Measurements from ENCODE around the gene CDH23.

CDH23 gene

DNA sequence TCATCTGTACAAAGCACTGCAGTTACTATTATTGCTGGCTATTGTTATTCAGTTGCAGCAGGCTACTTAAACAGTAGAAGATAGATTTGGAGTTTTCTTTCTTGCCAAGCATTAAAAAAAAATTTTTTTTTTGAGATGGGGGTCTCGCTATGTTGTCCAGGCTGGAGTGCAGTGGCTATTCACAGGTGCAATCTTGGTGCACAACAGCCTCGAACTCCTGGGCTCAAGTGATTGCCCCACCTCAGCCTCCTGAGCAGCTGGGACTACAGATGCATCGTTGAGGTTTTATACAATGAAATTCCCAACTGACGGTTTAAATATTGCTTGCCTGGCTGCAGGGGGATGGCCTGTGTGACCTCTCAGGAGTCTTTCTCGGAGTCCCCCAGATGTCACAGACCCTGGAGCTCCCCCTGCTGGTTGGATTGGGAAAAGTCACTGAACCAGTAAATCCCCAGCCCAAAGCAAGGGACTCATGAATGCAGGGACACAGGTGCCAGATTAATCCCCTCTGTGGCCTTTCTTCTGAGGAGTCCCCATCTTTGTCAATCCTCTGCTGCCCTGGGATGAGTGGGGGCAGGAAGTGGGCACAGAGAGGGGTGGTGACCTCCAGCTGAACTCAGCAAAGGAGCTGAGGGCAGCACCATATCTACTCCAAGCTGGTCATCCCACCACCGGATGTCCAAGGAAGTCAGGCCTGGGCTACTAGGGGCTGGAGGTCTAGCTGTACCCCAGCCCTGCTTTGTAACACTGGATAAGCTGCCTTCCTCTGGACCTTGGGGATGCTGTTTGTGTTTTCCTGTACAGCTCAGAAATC is 173.3 kb downstream of the CDH23 start:
- DNase-seq: peak; percentile 47

DNA sequence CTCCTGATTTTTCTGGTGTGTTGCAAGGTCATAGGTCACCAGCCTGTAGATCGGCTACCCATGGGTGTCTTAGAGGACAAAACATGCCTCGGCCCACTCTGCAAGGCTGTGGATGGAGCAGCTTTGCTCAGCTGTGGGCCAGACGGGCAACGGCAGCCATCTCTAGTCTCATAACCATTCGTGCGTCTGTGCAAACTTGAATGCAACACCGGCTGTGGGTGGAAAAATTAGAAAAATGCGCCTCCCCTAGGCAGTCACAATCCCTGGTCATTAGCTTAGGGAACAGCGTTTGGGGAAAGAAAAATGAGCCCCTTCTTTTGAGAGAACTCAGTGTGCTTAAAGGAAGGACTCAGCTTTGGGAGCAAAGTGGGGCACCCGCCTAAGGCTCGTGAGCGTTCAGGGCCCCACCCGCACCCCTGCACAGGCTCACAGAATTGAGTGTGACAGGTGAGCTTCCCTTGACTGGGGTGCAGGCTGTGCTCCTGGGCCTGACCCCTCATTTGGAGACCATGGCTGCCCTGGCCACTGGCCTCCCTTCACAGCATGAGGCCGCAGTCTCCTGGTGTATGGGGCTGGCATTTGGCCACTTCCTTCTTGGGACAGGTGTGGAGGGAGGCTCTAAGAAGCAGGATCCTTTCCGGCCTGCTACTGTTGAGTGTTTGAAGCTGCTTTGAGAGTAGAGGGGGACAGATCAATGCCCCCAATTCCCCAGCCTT is 174.9 kb downstream of the CDH23 start:
- no peak for DNase-seq

DNA sequence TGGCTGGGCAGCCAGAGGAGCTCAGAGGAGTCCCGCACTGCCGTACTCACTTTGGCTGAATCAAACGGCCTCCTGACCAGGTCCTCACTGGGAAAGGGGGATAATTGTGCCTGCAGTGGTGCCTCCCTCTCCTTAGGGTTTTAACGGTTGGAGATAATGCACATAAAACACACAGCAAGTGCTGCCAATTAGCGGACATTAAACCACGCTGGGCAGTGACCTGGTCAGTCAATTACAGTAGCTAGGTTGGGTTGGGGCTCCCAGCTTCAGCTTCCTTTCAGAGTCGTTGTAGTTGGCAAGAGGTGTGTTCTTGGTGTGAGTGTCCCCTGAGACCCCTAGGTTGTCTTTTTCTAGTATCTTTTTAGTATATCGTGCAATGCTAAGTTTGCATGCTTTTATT is 176.2 kb downstream of the CDH23 start:
- peak; percentile 47 for DNase-seq

DNA sequence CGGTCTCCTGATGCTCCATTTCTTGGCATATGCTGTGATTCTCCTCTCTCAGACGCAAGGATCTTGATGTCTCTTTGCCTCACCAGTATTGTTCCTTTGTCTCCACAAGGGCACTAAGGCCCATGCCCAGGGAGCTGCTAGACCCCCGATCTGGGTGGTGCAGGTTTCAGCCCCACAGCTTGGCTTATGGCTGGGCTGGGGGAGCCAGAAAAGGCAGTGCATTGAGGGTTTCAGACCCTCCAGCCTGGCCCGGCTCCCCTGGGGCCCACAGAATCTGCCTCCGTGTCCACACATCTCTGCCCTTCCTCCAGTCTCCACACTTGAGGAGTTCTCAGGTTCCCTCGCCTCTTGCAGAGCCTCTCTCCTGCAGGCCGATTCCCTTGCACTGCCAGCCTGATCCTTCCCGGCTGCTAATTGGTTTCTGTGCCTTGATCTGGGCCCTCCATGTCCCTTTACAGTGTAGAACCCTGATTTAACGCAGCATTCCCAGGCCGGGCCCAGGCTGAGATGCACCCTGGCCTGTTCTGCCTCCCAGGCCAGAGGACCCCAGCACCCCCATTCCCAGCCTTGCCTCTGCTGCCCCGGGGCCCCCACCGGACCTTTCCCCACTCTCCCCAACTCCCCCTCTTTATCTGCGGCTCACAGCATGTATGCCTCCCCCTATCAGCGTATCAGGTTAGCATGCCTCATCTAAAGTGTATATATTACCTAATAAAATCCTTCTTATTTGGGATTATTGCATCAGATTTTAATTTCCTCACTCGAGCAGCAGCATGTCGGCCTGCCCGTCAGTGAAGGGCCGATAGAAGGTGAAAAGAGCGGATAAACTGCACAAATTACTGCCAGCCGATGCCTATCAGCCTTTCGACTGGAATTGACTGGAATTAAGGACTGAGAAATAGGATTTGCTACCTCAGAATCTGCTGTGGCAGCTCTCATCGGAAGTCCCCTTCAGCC is 177.1 kb downstream of the CDH23 start:
- DNase-seq: no peak

DNA sequence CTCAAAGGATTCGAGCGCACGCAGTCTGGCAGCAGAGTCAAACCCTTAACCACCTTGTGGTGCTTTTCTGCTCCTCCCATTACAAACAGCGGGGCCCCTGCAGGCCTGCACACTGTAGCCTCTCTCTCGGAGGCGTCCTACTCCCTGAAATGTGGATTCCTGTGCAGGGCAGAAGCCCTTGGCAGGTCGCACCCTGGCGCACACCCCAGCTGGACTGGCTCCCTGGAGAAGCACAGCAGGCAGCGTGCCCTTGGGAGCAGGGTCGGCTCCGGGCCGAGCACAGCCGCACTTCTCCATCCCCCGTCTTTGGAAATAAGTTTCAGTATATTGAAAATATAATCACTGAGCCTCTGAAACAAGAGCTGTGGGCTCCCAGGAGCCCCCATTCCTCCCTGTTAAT is 178.7 kb downstream of the CDH23 start:
- no peak for DNase-seq

DNA sequence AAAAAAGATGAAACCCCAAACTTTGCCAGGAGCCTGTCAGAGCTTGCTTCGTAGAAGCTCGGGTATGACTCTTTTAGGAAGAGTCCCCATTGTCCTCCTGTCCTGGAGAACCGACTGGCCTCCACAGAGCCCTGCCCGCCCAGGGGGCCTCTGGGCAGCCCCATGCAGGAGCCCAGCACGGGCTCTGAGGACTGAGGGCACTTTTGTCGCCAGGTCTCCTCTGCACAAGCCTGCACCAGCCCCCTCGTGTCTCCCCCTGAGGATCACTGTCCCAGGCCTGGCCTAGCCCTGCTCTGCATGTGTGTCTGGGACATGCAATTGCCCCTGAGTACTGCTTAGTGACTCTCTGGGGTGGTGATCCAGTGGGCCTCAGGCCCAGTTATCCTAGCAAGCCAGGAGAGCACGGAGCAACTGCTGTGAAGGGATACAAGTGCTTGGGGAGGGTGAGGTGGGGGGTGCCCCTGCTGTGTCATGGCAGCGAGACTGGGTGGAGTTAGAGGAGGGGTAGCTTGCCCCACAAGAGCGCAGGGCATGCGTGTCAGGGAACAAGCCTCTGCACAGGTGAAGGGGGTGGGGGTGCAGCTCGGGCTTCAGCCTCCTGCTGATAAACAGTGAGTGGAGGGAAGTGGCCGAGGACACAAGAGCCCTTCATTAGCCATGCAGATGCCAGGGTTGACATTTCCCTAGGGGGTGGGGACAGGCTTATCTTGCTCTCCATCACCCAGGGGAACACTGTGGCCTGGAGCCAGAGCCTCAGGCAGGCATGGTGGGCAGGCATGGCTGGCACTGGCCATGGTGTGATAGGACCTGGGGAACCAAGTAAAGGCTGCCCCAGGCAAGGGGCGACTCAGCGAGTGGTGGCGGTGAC is 179.4 kb downstream of the CDH23 start:
- peak; percentile 52 for DNase-seq

DNA sequence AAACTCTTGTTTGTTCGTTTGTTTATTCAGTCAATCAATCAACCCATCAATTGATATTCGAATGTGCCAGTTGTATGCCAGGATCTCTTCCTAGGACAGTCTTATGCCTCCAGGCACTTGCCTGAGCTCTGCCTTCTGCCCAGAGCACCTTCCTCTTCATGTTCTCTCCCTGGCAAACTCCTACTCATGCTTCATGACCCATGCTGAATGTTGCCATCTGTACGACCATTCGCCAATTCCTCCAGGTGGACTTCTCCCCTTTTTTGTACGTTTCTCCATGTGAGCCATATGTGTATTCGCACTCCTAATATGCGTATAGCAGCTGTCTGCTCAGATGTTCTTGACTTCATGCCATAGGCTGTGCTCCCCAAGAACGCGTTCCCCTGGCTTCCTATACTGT is 180.1 kb downstream of the CDH23 start:
- DNase-seq: no peak

DNA sequence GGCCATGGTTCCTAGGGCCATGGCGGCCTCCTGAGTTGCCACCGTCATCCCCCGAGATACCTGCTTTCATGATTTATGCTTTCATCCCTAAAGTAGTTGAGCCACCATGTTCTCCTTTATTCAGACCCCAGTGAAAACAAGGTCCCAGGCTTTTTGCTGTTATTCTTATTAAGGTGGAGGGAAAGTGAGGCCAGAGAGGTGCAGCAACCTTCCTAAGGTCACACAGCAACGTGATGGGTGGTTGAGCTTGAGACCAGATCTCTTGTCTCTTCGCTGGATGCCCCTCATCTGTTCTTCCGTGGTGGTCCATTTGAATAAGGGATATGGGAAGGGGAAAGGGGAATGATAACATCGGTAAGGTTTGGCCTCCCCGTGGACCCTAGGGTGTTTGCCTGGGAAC is 180.6 kb downstream of the CDH23 start:
- no peak for DNase-seq

DNA sequence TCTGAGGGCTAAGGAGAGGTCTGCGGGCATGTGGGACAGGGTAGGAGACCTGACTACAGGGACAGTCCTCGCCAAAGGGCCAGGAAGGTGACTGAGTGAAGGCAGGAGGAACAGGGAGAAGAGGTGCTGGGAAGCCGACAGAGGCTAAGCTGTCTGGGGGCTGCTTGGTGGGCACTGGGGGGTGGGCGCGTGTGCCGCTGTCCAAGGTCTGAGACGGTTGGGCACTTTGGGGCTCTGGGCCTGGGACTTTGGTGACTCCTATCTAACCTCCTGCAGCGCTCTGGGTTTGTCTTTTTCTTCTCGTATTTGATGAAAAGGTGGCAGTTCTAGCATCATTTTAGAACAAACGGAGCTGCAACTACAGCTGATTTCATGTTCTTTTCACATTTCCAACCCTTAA is 181.3 kb downstream of the CDH23 start:
- DNase-seq: no peak

DNA sequence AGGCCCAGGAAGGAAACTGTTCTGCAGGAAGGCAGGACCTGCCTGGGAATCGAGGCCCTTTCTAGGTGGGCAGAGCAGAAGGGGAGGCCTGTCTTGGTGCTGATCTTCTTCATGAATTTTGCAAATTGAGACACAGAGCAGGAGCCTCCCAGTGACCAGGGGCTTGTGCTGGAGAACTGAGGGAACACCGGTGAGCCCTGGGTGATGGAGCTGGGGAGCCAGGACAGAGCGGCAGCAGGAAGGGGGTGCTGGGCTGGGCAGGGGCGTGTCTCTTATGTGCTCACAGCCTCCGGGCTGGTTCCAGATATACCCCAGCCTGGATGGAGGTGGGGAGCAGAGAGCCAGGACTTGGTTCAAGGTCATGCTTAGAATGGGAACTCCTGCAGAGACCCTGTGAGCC is 182.9 kb downstream of the CDH23 start:
- DNase-seq: no peak

DNA sequence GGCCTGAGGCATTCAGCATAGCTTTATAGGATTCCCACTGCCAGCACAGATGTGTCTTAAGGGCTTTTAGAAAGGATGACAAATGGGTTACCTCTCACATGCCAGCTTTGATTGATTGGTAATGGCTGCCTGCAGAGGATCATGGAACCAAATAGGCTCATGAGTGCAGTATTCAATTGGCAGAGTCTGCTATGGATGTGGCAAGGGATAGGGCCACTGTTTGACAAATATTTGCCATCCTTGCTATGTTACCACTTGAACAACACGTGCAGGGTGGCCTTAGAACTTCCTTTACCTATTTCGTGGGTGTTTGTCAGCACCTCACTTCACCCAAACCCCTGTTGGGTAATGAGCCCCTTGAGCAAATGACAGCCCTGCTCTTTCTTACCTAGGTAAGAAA is 183.7 kb downstream of the CDH23 start:
- DNase-seq: no peak

DNA sequence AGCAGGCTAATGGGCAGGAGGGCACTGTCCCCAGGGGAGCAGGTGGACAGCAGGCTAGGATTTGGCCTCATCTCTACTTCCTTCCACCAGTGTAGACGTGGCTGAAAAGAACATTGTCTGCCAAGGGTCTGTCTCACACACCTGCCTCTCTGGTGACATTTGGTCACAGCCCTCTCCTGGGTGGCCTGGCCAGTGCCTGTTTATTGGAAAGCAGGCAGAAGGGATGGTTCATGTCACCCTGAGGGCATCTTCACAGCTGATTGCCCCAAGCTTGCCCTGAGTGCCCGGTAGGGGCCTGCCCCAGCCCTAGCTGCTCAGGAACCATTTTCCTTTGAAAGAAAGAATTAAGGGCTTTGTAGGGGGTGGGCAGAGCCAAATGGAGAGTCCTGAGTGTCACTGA is 184.2 kb downstream of the CDH23 start:
- DNase-seq: no peak

DNA sequence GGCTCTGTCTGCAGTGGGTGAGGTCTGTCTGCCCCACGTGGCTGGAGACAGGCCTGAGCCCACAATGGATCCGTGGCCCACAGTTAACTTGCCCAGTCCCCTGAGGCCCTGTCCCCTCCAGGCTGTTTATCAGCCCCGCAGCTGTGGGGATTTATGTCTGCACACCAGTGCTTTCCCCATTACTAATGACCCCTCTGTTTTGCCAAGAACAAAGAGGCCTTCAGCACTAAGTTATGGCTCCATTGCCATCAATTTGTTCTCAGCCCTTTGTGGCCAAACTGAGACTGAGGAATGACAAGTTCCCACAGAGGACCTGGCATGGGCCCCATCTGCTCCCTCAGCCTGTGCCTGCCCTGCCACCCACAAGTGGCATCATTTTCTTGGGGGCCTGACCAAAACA is 184.7 kb downstream of the CDH23 start:
- DNase-seq: no peak

DNA sequence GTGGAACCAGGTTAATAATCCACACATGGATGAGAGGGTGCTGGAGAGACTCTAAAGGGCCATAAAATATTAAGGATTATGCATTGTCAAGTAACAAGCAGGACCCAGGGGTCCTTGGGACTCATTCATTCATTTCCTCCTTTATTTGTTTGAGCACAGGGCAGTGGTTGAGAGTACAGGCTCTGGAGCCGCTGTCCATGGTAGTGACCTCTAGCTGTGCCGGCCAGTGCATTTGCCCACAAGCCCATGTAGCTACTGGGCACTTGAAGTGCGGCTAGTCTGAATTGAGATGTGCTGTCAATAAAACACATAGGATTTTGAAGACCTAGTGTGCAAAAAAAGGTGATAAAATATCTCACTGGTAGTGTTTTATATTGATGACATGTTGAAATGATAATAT is 185.3 kb downstream of the CDH23 start:
- DNase-seq: no peak

DNA sequence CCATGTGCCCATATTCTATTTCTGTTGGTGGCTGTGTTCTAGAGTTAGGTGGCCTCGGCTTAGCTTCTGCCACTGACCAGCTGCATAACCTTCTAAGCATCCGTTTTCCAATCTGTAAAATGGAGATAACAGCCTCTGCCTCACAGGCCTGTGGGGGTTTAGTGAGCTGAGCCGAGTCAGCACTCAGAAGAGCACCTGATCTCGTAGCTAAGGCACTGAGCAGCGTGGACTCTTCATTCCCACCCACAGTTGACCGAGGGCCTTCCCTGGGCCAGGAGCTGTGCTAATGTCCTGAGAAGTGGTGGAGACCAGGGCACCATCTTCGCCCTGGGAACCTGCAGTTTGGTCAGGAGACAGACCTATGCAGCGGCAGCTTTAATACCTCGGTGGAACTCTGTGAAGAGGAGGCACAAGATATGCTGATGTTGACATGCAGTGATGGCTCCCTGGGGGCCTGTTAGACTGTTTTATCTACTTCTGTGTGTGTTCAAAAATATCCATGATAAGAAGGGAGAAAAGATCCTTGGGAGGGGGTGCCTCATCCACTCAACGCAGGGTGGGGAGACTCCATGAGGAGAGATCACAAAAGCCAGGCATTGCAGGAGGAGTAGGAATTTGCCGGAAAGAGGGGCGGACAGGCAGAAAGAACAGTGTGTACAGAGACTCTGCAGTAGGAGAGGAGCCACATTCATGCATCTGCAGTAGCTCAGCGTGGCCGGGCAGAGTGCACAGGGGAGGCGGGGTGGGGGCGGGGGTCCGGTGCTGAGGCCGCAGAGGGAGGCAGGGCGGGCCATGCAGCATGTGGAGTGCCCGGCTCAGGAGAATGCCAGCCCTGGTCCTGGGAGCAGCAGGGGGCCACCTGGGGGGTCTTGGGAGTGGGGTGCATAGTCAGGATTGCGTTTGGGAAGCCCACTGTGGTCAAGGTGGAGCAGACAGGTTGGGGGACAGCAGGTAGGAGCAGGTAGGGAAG is 186.1 kb downstream of the CDH23 start:
- no peak for DNase-seq

DNA sequence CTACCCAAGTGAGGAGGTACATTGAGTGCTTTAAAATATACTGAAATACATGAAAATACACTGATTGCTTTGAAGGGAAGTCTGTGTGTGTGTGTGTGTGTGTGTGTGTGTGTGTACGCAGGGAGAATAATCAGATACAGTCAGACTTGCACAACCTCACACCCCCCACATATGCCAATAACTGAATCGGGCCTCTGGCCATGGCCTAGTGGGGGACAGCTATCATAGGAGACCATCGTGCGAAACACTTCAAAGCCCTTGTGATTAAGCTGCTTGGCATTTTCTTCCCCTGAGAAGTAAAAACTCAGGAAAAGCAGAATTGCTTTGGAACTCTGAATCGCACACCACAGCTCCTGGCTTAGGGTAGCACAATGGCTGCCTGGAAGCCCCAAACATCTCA is 187.7 kb downstream of the CDH23 start:
- no peak for DNase-seq

DNA sequence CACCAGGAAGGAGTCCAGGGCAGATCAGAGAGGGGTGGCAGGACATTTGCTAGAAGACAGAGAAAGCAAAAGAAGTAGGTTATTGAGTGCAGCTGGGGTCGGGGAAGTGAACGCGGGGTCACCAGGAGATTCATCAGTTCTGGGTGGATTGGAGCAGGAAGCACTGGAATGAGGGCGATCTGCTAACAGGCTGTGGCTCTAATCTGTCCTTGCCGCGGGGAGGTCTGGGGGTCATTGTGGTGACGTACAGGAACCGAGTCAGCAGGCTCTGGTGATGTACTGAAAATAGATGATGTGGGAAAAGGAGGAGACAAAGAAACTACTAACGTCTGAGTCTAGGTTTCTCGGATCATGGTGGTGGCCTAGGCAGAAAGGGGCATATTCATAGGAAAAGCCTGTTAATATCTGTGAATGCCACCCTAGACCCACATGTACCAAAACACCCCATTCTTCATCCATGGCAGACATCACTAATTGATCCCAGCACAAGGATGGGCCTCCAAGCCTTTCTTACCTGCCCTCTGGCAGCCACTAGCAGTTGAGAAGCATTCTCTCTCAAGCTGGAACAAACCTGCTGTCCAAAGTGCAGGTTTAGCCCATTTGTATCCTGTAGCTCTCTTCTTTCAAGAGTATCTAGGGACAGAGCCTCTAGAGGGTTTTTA is 188.3 kb downstream of the CDH23 start:
- no peak for DNase-seq

DNA sequence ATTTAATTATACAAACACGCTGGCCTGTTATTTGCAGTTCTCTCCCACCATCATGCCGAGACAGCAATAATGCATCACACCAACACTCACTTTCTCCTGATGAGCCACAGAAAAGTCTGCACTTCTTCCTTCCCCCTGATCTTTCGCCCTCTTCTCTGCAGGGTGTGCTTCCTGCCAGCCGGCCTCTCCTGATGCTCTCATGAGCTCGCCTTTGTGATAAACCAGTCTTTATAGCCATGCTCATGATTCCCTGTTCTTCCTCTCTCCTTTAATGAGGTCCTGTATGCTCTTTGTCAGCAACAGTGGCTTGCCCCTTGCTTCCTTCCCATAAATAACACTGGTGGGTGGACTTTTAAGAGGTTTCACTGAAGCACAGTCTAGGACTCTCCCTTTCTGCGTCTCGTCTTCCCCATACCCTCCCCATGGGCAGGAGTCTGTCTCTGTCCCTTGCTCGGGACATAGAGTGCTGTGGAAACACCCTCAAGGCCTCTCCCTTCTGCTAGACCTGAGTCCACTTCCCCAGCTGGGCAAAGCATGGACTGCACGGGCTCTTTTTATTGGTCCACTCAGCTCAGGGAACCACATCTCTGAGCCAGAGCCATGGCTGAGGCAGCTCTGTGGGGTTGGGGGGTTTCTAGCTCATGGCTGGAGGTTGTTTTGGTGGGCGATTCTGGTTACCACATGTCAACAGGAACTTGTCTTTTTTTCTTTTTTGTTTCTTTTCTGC is 189.0 kb downstream of the CDH23 start:
- no peak for DNase-seq

DNA sequence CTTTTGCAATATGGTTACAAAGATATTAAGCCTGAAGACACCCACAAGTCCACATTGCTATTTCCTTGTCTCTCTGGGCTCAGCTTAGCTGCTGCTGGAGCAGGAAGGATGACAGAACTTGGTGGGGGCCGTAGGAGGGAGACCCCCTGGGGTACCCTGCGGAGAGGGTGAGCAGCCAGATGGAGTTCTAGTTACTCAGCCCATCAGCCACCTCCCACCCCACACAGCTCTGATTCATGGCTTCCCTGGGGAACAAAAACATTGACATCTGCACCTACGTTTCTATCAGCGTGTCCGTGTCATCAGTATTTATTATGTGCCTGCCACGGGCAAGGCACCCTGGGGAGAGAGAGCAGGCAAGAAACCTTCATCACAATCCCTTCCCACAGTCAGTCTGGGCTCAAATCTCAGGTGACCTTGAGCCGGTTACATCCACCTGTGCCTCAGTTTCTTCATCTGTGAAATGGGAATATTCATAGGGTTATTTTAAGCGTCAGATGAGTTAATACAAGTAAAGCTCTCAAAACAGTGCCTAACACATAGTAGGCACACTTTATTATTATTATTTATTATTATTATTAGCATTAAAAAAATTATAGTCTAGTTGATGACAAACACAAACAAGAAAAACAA is 191.3 kb downstream of the CDH23 start:
- DNase-seq: peak; percentile 72
